HepG2 (cell line): ENCODE measurements around the gene CNGA1. TPM values are rescaled to one million over a fixed set of nuclear protein-coding genes. Genes with fewer than 3 reads are reported as not detected.
A peak's percentile ranks its signal among the peaks of the same experiment; 100 is the strongest.

Experiments
- ATF7 ChIP-seq, 2 experiments: fragments of 450-650 bp in 1 of 2; sonication (generic) in 1 of 2; formaldehyde crosslinking in 1 of 2; IDR thresholded peaks; 2 replicates each; pipeline versions ENCODE4 v1.4.0 to v1.6.1; 2016 to 2020; ENCODE audit warnings: antibody characterized with exemption in 1 of 2, mild to moderate bottlenecking in 1 of 2, missing genetic modification reagents in 1 of 2
- CREM ChIP-seq, 2 experiments: sonication (generic) in 1 of 2; formaldehyde crosslinking in 1 of 2; IDR thresholded peaks; 2 replicates each; pipeline versions ENCODE4 v1.4.0 to v1.6.1; 2016 to 2020; ENCODE audit warnings: antibody characterized with exemption in 1 of 2, mild to moderate bottlenecking in 1 of 2, missing genetic modification reagents in 1 of 2
- FOXK1 ChIP-seq: sonication (generic); formaldehyde crosslinking; IDR thresholded peaks from 2 replicates; pipeline ENCODE4 v1.4.0; 2020; ENCODE audit warnings: low read depth, missing genetic modification reagents, borderline replicate concordance
- GABPA ChIP-seq, 2 experiments: IDR thresholded peaks; 2 replicates each; pipeline ENCODE4 v1.6.1; 2011 to 2016; ENCODE audit warnings: low read depth in 2 of 2, low read length in 1 of 2, missing biosample characterization in 1 of 2, missing genetic modification characterization in 1 of 2
- MIER2 ChIP-seq: IDR thresholded peaks from 2 replicates; pipeline ENCODE4 v1.6.1; 2016; ENCODE audit warnings: missing biosample characterization, missing genetic modification reagents
- SIX1 ChIP-seq: sonication (generic); formaldehyde crosslinking; IDR thresholded peaks from 2 replicates; pipeline ENCODE4 v1.4.0; 2020; ENCODE audit warnings: missing genetic modification reagents, borderline replicate concordance
- SOX6 ChIP-seq, 2 experiments: fragments of 450-650 bp in 1 of 2; sonication (generic) in 1 of 2; formaldehyde crosslinking in 1 of 2; IDR thresholded peaks; 2 replicates each; pipeline versions ENCODE4 v1.4.0 to v1.6.1; 2017 to 2020; ENCODE audit warnings: antibody characterized with exemption in 1 of 2, mild to moderate bottlenecking in 1 of 2, missing genetic modification reagents in 1 of 2
- TBX3 ChIP-seq: fragments of 450-650 bp; IDR thresholded peaks from 2 replicates; pipeline ENCODE4 v1.6.1; 2017; ENCODE audit warnings: antibody characterized with exemption, mild to moderate bottlenecking, inconsistent platforms, borderline replicate concordance
- THAP11 ChIP-seq: IDR thresholded peaks from 2 replicates; pipeline ENCODE4 v1.6.1; 2016; ENCODE audit warnings: missing biosample characterization, missing genetic modification reagents
- ZFP82 ChIP-seq: sonication (generic); formaldehyde crosslinking; IDR thresholded peaks from 2 replicates; pipeline ENCODE4 v1.5.1; 2020; ENCODE audit warnings: mild to moderate bottlenecking, missing genetic modification reagents, borderline replicate concordance
- ZGPAT ChIP-seq: IDR thresholded peaks from 2 replicates; pipeline ENCODE4 v1.6.1; 2016; ENCODE audit warnings: mild to moderate bottlenecking
- ZNF414 ChIP-seq: sonication (generic); formaldehyde crosslinking; IDR thresholded peaks from 2 replicates; pipeline ENCODE4 v1.5.0; 2020; ENCODE audit warnings: missing genetic modification reagents
- ZNF670 ChIP-seq: sonication (generic); formaldehyde crosslinking; IDR thresholded peaks from 2 replicates; pipeline ENCODE4 v1.8.0; 2022; ENCODE audit warnings: mild to moderate bottlenecking, missing genetic modification reagents, borderline replicate concordance
- polyA plus RNA-seq, 8 experiments: library from polyadenylated mRNA; depleted of rRNA in 3 of 8; stranded (reverse) in 7 of 8; unstranded in 1 of 8; fragments of >200 nt; fragmentation: Illumina TruSeq in 4 of 8; extraction: Trizol in 4 of 8; gene quantifications; 2 replicates each; pipeline versions ENCODE4 v1.2.1 to v1.2.3, GENCODE V29; 2011 to 2016; ENCODE audit warnings: low read depth in 4 of 8, missing spikeins in 1 of 8, mixed read lengths in 1 of 8; ENCODE audit not compliant: insufficient read depth in 1 of 8
- total RNA-seq, 5 experiments: library from RNA; depleted of rRNA; stranded (reverse); fragments of >200 nt; fragmentation: Illumina TruSeq; extraction: Trizol; gene quantifications; 2 replicates each; pipeline ENCODE4 v1.2.3, GENCODE V29; 2016; ENCODE audit warnings: low read depth in 1 of 5
- TF ChIP-seq, protein P1 (sequence below), 2 experiments: sonication (generic) in 1 of 2; formaldehyde crosslinking in 1 of 2; IDR thresholded peaks; 2 replicates each; pipeline versions ENCODE4 v1.6.1 to v1.9.0; 2014 to 2022; ENCODE audit warnings: antibody characterized with exemption in 1 of 2, borderline replicate concordance in 1 of 2, inconsistent platforms in 1 of 2, low read depth in 1 of 2, missing genetic modification reagents in 1 of 2
- TF ChIP-seq, protein P2 (sequence below): sonication (generic); formaldehyde crosslinking; IDR thresholded peaks from 2 replicates; pipeline ENCODE4 v1.5.1; 2020; ENCODE audit warnings: mild to moderate bottlenecking, moderate library complexity, missing genetic modification reagents
- TF ChIP-seq, protein P3 (sequence below), 2 experiments: fragments of 450-650 bp in 1 of 2; sonication (generic) in 1 of 2; formaldehyde crosslinking; IDR thresholded peaks; 2 replicates each; pipeline versions ENCODE4 v1.5.0 to v1.8.0; 2020 to 2022; ENCODE audit warnings: mild to moderate bottlenecking in 1 of 2, missing genetic modification reagents in 1 of 2

The CNGA1 gene
- total and polyA plus RNA-seq, 2 of the 13 experiments (the other 11 are each of a cell fraction or from before 2014, with no cell fraction given) = 0.22 to 0.40 TPM

DNA sequence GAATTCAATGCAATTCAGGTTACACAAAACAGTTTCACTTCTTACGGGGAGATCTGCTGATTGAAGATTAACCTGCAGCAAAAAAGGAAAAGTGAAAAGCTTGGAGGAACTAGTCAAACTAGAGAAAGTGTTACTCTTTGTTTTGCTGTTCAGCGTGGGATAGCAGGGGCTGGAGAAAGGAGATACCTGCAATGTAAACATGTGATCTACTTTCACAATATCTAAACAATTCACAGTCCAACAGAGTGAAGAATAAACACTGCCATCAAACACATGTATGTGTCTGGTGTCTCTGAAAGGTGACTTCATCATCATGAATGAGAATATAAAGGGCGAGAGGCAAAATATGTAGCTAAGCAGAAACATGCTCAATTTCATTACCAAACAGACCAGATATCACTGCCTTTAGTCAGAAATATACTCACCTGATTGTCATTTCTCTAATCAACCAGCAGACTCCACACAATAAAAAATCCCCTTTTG, 26.5 kb upstream of the CNGA1 start (continued):
- TF ChIP-seq TBX3 (peak; percentile 71; the same call in 1 of the 2 replicates), ZNF414 (peak; percentile 42; the same call in 1 of the 2 replicates), CREM (IDR thresholded peaks at IDR 0.05) (peak; percentile 50; the same call in 1 of the 2 replicates), CREM (CRISPR knock-in tag; IDR thresholded peaks at IDR 0.05) (no peak), ZNF670 (0 out of 2 replicates have a peak, but pooled peaks have one; percentile 60), FOXK1 (CRISPR knock-in tag) (peak; percentile 86), ATF7 (IDR thresholded peaks at IDR 0.05) (0 out of 2 replicates have a peak, but pooled peaks have one; percentile 24), ATF7 (CRISPR knock-in tag; IDR thresholded peaks at IDR 0.05) (no peak), SOX6 (IDR thresholded peaks at IDR 0.05) (no peak), SOX6 (CRISPR knock-in tag; IDR thresholded peaks at IDR 0.05) (peak; percentile 92), ZFP82 (CRISPR knock-in tag) (no peak), MIER2 (CRISPR knock-in tag) (0 out of 2 replicates have a peak, but pooled peaks have one; percentile 20), ZGPAT (CRISPR knock-in tag) (peak; percentile 58; the same call in 1 of the 2 replicates), GABPA (IDR thresholded peaks at IDR 0.05; ENCODE audit: low read depth, low read length) (no peak), GABPA (CRISPR knock-in tag; IDR thresholded peaks at IDR 0.05; ENCODE audit: low read depth) (0 out of 2 replicates have a peak, but pooled peaks have one; percentile 14), THAP11 (CRISPR knock-in tag) (peak; percentile 45; the same call in 1 of the 2 replicates), SIX1 (CRISPR knock-in tag) (peak; percentile 87)
- TF ChIP-seq, protein P1, sequence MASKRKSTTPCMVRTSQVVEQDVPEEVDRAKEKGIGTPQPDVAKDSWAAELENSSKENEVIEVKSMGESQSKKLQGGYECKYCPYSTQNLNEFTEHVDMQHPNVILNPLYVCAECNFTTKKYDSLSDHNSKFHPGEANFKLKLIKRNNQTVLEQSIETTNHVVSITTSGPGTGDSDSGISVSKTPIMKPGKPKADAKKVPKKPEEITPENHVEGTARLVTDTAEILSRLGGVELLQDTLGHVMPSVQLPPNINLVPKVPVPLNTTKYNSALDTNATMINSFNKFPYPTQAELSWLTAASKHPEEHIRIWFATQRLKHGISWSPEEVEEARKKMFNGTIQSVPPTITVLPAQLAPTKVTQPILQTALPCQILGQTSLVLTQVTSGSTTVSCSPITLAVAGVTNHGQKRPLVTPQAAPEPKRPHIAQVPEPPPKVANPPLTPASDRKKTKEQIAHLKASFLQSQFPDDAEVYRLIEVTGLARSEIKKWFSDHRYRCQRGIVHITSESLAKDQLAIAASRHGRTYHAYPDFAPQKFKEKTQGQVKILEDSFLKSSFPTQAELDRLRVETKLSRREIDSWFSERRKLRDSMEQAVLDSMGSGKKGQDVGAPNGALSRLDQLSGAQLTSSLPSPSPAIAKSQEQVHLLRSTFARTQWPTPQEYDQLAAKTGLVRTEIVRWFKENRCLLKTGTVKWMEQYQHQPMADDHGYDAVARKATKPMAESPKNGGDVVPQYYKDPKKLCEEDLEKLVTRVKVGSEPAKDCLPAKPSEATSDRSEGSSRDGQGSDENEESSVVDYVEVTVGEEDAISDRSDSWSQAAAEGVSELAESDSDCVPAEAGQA (IDR thresholded peaks at IDR 0.05; ENCODE audit: low read depth) = no peak
- TF ChIP-seq, protein P1 (CRISPR knock-in tag; IDR thresholded peaks at IDR 0.05; ENCODE audit: borderline replicate concordance) = no peak
- TF ChIP-seq, protein P2, sequence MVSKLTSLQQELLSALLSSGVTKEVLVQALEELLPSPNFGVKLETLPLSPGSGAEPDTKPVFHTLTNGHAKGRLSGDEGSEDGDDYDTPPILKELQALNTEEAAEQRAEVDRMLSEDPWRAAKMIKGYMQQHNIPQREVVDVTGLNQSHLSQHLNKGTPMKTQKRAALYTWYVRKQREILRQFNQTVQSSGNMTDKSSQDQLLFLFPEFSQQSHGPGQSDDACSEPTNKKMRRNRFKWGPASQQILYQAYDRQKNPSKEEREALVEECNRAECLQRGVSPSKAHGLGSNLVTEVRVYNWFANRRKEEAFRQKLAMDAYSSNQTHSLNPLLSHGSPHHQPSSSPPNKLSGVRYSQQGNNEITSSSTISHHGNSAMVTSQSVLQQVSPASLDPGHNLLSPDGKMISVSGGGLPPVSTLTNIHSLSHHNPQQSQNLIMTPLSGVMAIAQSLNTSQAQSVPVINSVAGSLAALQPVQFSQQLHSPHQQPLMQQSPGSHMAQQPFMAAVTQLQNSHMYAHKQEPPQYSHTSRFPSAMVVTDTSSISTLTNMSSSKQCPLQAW (CRISPR knock-in tag) = no peak
- TF ChIP-seq, protein P3, sequence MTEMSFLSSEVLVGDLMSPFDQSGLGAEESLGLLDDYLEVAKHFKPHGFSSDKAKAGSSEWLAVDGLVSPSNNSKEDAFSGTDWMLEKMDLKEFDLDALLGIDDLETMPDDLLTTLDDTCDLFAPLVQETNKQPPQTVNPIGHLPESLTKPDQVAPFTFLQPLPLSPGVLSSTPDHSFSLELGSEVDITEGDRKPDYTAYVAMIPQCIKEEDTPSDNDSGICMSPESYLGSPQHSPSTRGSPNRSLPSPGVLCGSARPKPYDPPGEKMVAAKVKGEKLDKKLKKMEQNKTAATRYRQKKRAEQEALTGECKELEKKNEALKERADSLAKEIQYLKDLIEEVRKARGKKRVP (CRISPR knock-in tag; IDR thresholded peaks at IDR 0.05) = peak in 1 of 2 experiments; percentile 54; a peak in 1 of 4 replicates
